Body of pancreas (tissue), 4 donors: Measurements from ENCODE around the gene CAMTA1.

Experiments
- POLR2A ChIP-seq, 3 donors: fragments of 450-650 bp; IDR thresholded peaks; one replicate each; pipeline ENCODE4 v1.6.1; 2016; ENCODE audit warnings: antibody characterized with exemption in 3 of 3, mild to moderate bottlenecking in 2 of 3
- TF ChIP-seq, protein P1 (sequence below), 7 experiments: fragments of 450-650 bp in 4 of 7; fragments of 200-600 bp in 3 of 7; sonication (generic) in 3 of 7; IDR thresholded peaks; one replicate each; pipeline ENCODE4 v1.5.1; 2016 to 2019; ENCODE audit warnings: antibody characterized with exemption in 7 of 7

DNA sequence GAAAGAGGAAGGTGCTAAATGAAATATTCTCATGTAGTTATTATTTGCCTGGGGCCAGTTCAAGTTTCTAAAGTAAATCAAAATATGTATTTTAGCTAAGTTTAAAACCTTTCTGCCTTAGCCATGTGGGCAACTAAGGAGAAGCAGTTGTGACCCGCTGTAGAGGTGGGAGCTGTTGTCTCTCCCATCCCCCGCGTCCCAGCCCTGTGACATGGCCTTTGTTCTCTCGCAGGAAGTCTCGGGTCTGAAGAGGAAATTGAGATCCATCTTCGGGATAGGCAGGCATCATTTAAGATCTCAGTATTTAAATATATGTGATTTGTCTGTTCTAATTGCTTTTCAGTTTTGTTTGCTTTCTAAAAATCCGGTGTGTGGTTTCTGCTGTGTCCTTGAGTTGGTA lies 121.5 kb downstream of the CAMTA1 start:
- TF ChIP-seq, protein P1, sequence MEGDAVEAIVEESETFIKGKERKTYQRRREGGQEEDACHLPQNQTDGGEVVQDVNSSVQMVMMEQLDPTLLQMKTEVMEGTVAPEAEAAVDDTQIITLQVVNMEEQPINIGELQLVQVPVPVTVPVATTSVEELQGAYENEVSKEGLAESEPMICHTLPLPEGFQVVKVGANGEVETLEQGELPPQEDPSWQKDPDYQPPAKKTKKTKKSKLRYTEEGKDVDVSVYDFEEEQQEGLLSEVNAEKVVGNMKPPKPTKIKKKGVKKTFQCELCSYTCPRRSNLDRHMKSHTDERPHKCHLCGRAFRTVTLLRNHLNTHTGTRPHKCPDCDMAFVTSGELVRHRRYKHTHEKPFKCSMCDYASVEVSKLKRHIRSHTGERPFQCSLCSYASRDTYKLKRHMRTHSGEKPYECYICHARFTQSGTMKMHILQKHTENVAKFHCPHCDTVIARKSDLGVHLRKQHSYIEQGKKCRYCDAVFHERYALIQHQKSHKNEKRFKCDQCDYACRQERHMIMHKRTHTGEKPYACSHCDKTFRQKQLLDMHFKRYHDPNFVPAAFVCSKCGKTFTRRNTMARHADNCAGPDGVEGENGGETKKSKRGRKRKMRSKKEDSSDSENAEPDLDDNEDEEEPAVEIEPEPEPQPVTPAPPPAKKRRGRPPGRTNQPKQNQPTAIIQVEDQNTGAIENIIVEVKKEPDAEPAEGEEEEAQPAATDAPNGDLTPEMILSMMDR (IDR thresholded peaks at IDR 0.05) = no peak
- no peak for TF ChIP-seq POLR2A (IDR thresholded peaks at IDR 0.05)
